ENCODE results near the gene ATL1. TPM values are rescaled to one million over a fixed set of nuclear protein-coding genes. Genes with fewer than 3 reads are reported as not detected.

ATL1 gene
- total RNA-seq, 1 donor from 2014 or later: 1.2 TPM

DNA sequence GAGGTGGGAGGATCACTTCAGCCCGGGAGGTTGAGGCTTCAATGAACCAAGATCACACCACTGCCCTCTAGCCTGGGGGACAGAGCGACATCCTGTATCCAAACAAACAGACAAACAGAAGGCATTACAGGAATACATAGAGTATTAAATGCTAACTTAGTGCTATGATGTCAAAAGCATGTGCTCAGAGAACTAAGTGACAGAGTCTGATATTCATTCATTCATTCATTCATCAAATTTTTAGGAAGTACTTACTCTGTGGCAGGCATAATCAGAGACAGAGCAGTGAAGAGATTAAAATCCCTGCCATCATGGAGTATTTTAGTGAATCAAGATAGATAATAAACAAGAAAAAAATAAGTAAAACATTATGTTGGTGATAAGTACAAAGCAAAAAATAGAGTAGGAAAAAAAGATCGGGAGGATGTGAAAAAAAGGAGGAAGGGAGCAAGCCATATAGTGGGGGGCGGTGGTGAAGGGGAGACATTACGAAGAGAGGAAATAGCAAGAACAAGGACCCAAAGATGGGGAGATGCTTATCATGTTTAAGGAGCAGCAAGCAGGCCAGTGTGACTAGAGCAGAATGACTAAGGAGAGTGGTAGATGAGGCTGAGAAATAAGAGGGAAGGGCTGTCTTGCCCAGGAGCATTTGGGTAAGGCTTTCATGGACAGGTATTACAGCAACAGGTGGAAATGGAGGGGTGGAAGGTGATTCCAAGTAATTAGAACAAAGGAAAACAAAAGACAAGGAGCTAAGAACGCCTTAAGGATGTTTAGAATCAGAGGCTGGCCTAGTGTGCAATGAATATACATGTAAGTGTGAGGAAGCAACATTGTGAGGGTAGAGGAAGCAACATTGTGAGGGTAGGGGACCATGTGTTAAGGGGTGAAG, 30.4 kb upstream of the ATL1 start:
- no peak for DNase-seq (ENCODE audit: low spot score in 2 of 2)
- no peak overlapping the region for H3K4me3 ChIP-seq
- TF ChIP-seq, protein P1, sequence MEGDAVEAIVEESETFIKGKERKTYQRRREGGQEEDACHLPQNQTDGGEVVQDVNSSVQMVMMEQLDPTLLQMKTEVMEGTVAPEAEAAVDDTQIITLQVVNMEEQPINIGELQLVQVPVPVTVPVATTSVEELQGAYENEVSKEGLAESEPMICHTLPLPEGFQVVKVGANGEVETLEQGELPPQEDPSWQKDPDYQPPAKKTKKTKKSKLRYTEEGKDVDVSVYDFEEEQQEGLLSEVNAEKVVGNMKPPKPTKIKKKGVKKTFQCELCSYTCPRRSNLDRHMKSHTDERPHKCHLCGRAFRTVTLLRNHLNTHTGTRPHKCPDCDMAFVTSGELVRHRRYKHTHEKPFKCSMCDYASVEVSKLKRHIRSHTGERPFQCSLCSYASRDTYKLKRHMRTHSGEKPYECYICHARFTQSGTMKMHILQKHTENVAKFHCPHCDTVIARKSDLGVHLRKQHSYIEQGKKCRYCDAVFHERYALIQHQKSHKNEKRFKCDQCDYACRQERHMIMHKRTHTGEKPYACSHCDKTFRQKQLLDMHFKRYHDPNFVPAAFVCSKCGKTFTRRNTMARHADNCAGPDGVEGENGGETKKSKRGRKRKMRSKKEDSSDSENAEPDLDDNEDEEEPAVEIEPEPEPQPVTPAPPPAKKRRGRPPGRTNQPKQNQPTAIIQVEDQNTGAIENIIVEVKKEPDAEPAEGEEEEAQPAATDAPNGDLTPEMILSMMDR (IDR thresholded peaks at IDR 0.05): no peak
- H3K9me3 ChIP-seq: no peaks in the 10 kb centered on the region
- intact Hi-C loops (cut with DNase I): loop anchor here (5.0 kb wide), 2 partner anchors 82 to 667 kb away; no protein-coding TSS in a partner anchor
- peaks cover 4 to 17% of the 10 kb centered on the region in 2 donors for H3K4me1 ChIP-seq
- no peaks in the 10 kb centered on the region for H3K27me3 ChIP-seq
- H3K27ac ChIP-seq: peak overlapping the region in 1 of 2 donors; percentile 1
- H3K36me3 ChIP-seq: no peaks in the 10 kb centered on the region

DNA sequence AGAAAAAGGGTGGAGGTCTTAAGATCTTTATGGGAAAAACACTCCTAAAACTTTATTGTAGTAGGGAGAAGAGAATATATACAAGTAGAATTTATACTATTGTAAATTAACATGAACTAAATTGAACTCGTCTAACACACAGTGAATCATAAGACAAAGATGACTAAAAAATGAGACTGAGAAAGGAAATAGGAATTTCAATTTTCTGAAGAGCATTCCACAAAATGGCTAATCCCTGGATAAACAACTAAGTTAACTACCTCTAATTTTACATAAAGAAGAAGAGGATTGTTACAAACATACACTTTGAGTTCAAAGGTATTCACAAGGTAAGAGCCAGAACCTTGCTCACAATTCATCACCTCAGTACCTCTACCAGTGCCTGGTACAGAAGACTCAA, 29.6 kb upstream of the ATL1 start:
- H3K4me1 ChIP-seq: peaks cover 4 to 17% of the 10 kb centered on the region in 2 donors
- no peaks in the 10 kb centered on the region for H3K27me3 ChIP-seq
- DNase-seq (ENCODE audit: low spot score in 2 of 2): no peak
- H3K36me3 ChIP-seq: no peaks in the 10 kb centered on the region
- TF ChIP-seq, protein P1 (IDR thresholded peaks at IDR 0.05): no peak
- peak overlapping the region in 1 of 2 donors; percentile 77 for H3K4me3 ChIP-seq
- H3K9me3 ChIP-seq: no peaks in the 10 kb centered on the region
- intact Hi-C loops (cut with DNase I): loop anchor here (5.0 kb wide), 2 partner anchors 83 to 668 kb away; no protein-coding TSS in a partner anchor
- no peak overlapping the region for H3K27ac ChIP-seq

DNA sequence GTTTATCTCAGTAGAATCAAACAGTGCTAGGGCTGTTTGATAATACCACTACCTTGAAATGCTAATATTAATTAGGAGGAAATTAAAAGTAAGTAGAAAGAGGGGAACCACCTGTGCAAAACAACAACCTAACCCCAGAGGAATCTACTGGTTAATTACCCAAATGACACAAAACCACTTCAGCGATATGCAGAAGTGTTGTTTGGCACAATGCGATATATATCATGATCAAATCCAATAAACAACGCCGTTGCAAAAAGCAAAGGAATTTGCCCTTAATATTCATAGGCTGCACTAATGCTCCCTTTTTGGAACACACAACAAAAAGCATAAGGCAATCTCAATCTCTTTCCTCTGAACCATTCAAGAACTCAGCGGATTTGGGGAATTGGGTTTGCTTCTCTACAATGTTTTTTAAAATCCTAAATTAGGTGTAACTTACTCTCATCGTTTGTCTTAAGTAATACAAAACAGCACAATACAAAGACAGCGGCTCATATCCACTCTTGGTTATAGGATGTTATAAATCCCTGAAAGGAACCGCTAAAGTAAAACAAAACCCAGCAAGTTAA, 29.1 kb upstream of the ATL1 start:
- Histone ChIP-seq H3K27me3 (no peaks in the 10 kb centered on the region), H3K27ac (no peak overlapping the region), H3K4me1 (peaks cover 4 to 17% of the 10 kb centered on the region in 2 donors), H3K4me3 (peak overlapping the region; percentile 74 to 77), H3K9me3 (no peaks in the 10 kb centered on the region), H3K36me3 (no peaks in the 10 kb centered on the region)
- intact Hi-C loops (cut with DNase I): loop anchor here (5.0 kb wide), 2 partner anchors 84 to 669 kb away; no protein-coding TSS in a partner anchor
- TF ChIP-seq, protein P1 (IDR thresholded peaks at IDR 0.05): no peak
- no peak for DNase-seq (ENCODE audit: low spot score in 2 of 2)

DNA sequence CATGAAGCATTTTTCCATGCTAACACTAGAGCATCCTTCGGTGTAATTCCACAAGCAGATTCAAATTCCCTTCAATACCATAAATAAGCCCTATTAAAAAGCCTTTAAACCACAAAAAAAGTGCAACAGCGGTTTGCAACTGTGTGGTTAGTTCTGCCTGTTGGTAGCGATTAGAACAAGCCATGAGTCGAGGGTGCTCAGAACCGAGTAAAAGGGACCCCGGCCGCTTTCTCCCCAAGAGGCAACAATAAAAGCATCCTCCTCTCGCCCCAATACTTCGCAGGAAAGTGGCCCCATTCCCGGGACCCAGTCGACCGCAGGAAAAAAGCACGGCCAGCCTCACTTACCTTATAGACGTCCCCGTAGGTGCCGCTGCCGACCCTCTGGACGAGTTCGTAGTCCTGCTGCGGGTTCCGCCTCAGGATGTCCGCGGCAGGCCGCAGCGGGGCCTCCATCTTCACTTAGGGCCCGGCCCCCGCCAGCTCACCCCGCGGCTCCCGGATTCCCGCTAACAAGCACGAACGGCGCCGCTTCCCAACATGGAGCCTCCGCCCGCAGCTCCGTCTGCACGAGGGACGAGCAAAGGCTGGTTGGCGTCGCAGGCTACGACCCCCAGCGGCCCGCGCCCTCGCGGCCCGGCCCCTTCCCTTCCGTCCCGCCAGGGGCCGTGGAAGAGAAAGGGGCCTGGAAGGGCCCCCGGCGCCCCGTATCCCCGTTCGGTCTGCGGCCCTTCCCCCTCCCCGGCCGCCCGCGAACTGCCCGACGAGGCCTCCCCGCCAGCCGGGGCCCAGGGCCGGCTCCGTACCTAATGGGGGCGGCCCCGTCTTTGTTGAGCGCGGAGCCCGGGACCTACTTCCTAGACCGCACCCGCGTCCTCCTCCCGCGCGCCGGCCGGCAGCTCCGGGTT, 28.1 kb upstream of the ATL1 start:
- TF ChIP-seq, protein P1 (IDR thresholded peaks at IDR 0.05): no peak
- peak in 1 of 2 donors; percentile 74 for DNase-seq (ENCODE audit: low spot score in 2 of 2)
- intact Hi-C loops (cut with DNase I): loop anchor here (1.0 to 5.0 kb wide), 5 partner anchors 29 to 670 kb away; partner anchors contain the start of genes ATL1, DMAC2L and L2HGDH
- peak overlapping the region; percentile 86 to 97 for H3K27ac ChIP-seq
- H3K9me3 ChIP-seq: no peaks in the 10 kb centered on the region
- H3K36me3 ChIP-seq: no peaks in the 10 kb centered on the region
- peaks cover 4 to 17% of the 10 kb centered on the region in 2 donors for H3K4me1 ChIP-seq
- H3K27me3 ChIP-seq: no peaks in the 10 kb centered on the region
- H3K4me3 ChIP-seq: peak overlapping the region; percentile 74 to 77
